Activated naive CD8-positive, alpha-beta T cell treated with anti-CD3 and anti-CD28 coated beads, Interleukin-2, amount 10 ng/mL, durations not matched to agents 7 days and 5 days (primary cell): ENCODE results near the gene ZNHIT6. TPM values are rescaled to one million over a fixed set of nuclear protein-coding genes. Genes with fewer than 3 reads are reported as not detected.

Experiments
- ATAC-seq: fragments of 150-1000 bp; cut with Tn5 transposase; one replicate; pipeline ENCODE4 v1.10.0; 2021; ENCODE audit warnings: low read depth, moderate library complexity
- POLR2A ChIA-PET: fragments of 350-600 bp; sonication (Branson Sonifier 250); formaldehyde crosslinking; loops from one replicate; lab custom pipeline; 2021; ENCODE audit warnings: antibody characterized with exemption; lab: Charles Lee
- DNase-seq: peaks from one replicate; pipeline ENCODE4 v3.0.0; 2021
- H3K27ac Mint-ChIP-seq: one replicate; pipeline ENCODE4 v1.8.0; 2022; ENCODE audit warnings: mild to moderate bottlenecking, mixed read lengths
- H3K27me3 Mint-ChIP-seq: one replicate; pipeline ENCODE4 v1.8.0; 2022; ENCODE audit warnings: mild to moderate bottlenecking, moderate library complexity, mixed read lengths
- H3K36me3 Mint-ChIP-seq: one replicate; pipeline ENCODE4 v1.8.0; 2021; ENCODE audit warnings: mild to moderate bottlenecking, mixed read lengths
- H3K4me1 Mint-ChIP-seq: one replicate; pipeline ENCODE4 v1.8.0; 2021; ENCODE audit warnings: mixed read lengths
- H3K4me3 Mint-ChIP-seq: one replicate; pipeline ENCODE4 v1.8.0; 2022; ENCODE audit warnings: mild to moderate bottlenecking, moderate library complexity, mixed read lengths
- H3K9me3 Mint-ChIP-seq: one replicate; pipeline ENCODE4 v1.8.0; 2021; ENCODE audit warnings: mixed read lengths
- total RNA-seq, 2 experiments: library from RNA; stranded (reverse); gene quantifications; one replicate each; pipeline ENCODE4 v1.2.3, GENCODE V29; 2021

The ZNHIT6 gene
- total RNA-seq, 2 experiments from 2014 or later = 16.9 to 18.4 TPM

GRCh38 chr1:85626818-85627217, 81.4 kb downstream of the ZNHIT6 start:
- DNase-seq (no peak), ATAC-seq (no peak)
- Mint-ChIP-seq H3K27ac (no peak overlapping the region), H3K4me1 (no peaks in the 10 kb centered on the region), H3K36me3 (peaks cover 32% of the 10 kb centered on the region), H3K4me3 (no peak overlapping the region), H3K9me3 (peaks cover 5% of the 10 kb centered on the region), H3K27me3 (no peaks in the 10 kb centered on the region)
- POLR2A ChIA-PET = no interaction called here

DNA sequence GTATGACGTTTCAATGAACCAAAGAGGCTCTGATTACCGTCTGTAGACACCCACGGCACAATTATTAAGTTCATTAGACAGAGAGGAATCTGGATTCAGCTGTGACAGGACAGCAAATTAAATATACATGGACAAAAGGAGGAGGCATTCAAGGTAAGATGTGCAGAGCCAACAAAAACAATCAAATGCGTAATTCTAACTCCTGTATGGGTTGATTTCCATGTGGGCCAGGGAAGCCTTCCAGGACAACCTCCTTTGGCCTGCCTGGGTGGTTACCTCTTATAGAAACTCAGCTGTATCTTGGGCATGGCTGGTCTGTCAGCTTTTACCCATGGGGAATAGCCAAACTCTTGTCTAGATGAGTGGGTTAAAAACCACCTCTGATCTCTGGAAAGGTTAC, 83.9 kb downstream of the ZNHIT6 start:
- Mint-ChIP-seq H3K4me3 (no peak overlapping the region), H3K4me1 (no peaks in the 10 kb centered on the region), H3K27ac (no peak overlapping the region), H3K36me3 (peaks cover 34% of the 10 kb centered on the region), H3K9me3 (peaks cover 10% of the 10 kb centered on the region), H3K27me3 (no peaks in the 10 kb centered on the region)
- DNase-seq = no peak
- no peak for ATAC-seq
- POLR2A ChIA-PET = no interaction called here

- POLR2A ChIA-PET = no interaction called here
- H3K4me1 Mint-ChIP-seq = no peaks in the 10 kb centered on the region
- H3K36me3 Mint-ChIP-seq = peaks cover 31% of the 10 kb centered on the region
- no peaks in the 10 kb centered on the region for H3K27me3 Mint-ChIP-seq
- no peak overlapping the region for H3K27ac Mint-ChIP-seq
- H3K4me3 Mint-ChIP-seq = no peak overlapping the region
- no peak for ATAC-seq
- H3K9me3 Mint-ChIP-seq = peaks cover 12% of the 10 kb centered on the region
- no peak for DNase-seq
Observed at GRCh38 chr1:85623061-85623471, 85.2 kb downstream of the ZNHIT6 start.

- no peak for ATAC-seq
- no peak overlapping the region for H3K27ac Mint-ChIP-seq
- POLR2A ChIA-PET = no interaction called here
- no peak for DNase-seq
- H3K27me3 Mint-ChIP-seq = no peaks in the 10 kb centered on the region
- peaks cover 24% of the 10 kb centered on the region for H3K36me3 Mint-ChIP-seq
- no peak overlapping the region for H3K4me3 Mint-ChIP-seq
- H3K4me1 Mint-ChIP-seq = no peaks in the 10 kb centered on the region
- peaks cover 10% of the 10 kb centered on the region for H3K9me3 Mint-ChIP-seq
Observed at GRCh38 chr1:85621430-85621829, 86.8 kb downstream of the ZNHIT6 start.

- no peaks in the 10 kb centered on the region for H3K27me3 Mint-ChIP-seq
- peaks cover 15% of the 10 kb centered on the region for H3K36me3 Mint-ChIP-seq
- POLR2A ChIA-PET = no interaction called here
- no peak for DNase-seq
- peaks cover 8% of the 10 kb centered on the region for H3K9me3 Mint-ChIP-seq
- H3K27ac Mint-ChIP-seq = no peak overlapping the region
- no peak overlapping the region for H3K4me3 Mint-ChIP-seq
- no peaks in the 10 kb centered on the region for H3K4me1 Mint-ChIP-seq
- ATAC-seq = no peak
Observed at GRCh38 chr1:85617633-85618100, 90.6 kb downstream of the ZNHIT6 start.

- POLR2A ChIA-PET = no interaction called here
- Mint-ChIP-seq H3K9me3 (peaks cover 8% of the 10 kb centered on the region), H3K4me3 (no peak overlapping the region), H3K27me3 (no peaks in the 10 kb centered on the region), H3K36me3 (peaks cover 9% of the 10 kb centered on the region), H3K4me1 (no peaks in the 10 kb centered on the region), H3K27ac (no peak overlapping the region)
- ATAC-seq (no peak), DNase-seq (no peak)
Observed at GRCh38 chr1:85616736-85617135, 91.5 kb downstream of the ZNHIT6 start.

GRCh38 chr1:85616364-85616705, 91.9 kb downstream of the ZNHIT6 start:
- ATAC-seq (no peak), DNase-seq (no peak)
- no peak overlapping the region for H3K4me3 Mint-ChIP-seq
- H3K27ac Mint-ChIP-seq = no peak overlapping the region
- H3K4me1 Mint-ChIP-seq = no peaks in the 10 kb centered on the region
- peaks cover 7% of the 10 kb centered on the region for H3K9me3 Mint-ChIP-seq
- POLR2A ChIA-PET = no interaction called here
- H3K27me3 Mint-ChIP-seq = no peaks in the 10 kb centered on the region
- peaks cover 8% of the 10 kb centered on the region for H3K36me3 Mint-ChIP-seq

- no peaks in the 10 kb centered on the region for H3K4me1 Mint-ChIP-seq
- ATAC-seq = no peak
- H3K36me3 Mint-ChIP-seq = peaks cover 7% of the 10 kb centered on the region
- H3K27me3 Mint-ChIP-seq = no peaks in the 10 kb centered on the region
- H3K4me3 Mint-ChIP-seq = no peak overlapping the region
- H3K27ac Mint-ChIP-seq = no peak overlapping the region
- DNase-seq = no peak
- POLR2A ChIA-PET = no interaction called here
- H3K9me3 Mint-ChIP-seq = peaks cover 4% of the 10 kb centered on the region
Observed at GRCh38 chr1:85615586-85616363, 92.5 kb downstream of the ZNHIT6 start.

GRCh38 chr1:85612704-85613361, 95.4 kb downstream of the ZNHIT6 start:
- ATAC-seq (no peak), DNase-seq (no peak)
- POLR2A ChIA-PET = no interaction called here
- Mint-ChIP-seq H3K27ac (no peak overlapping the region), H3K27me3 (no peaks in the 10 kb centered on the region), H3K36me3 (peaks cover 1% of the 10 kb centered on the region), H3K9me3 (peaks cover 2% of the 10 kb centered on the region), H3K4me3 (no peak overlapping the region), H3K4me1 (no peaks in the 10 kb centered on the region)

DNA sequence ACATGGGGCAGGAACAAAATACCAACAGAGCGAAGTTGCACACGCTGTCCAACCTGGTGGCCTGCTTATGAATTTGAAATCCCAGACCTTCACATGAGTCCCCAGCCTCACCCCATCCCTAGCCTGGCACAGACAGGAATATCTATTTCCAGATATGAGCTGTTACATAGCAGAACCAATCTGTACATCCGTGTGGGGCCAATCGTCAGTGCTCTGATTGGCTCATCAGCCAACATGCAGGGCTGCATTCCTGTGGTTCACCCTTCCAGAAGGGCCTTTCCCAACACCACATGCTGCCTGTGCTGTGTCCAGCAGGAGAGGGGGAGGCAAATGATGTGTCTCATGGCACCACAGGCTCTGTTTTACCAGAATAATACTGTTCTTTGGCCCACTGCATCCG, 96.4 kb downstream of the ZNHIT6 start:
- no peak for DNase-seq

GRCh38 chr1:85611425-85611824, 96.8 kb downstream of the ZNHIT6 start:
- Mint-ChIP-seq H3K9me3 (peaks cover 2% of the 10 kb centered on the region), H3K36me3 (peaks cover 1% of the 10 kb centered on the region), H3K4me3 (no peak overlapping the region), H3K27me3 (no peaks in the 10 kb centered on the region), H3K27ac (no peak overlapping the region), H3K4me1 (no peaks in the 10 kb centered on the region)
- POLR2A ChIA-PET = no interaction called here
- no peak for DNase-seq
- no peak for ATAC-seq

More for the DNA sequence above, 96.4 kb downstream of the ZNHIT6 start:
- H3K27me3 Mint-ChIP-seq = no peaks in the 10 kb centered on the region
- H3K9me3 Mint-ChIP-seq = peaks cover 2% of the 10 kb centered on the region
- H3K4me3 Mint-ChIP-seq = no peak overlapping the region
- ATAC-seq = no peak
- no peak overlapping the region for H3K27ac Mint-ChIP-seq
- H3K36me3 Mint-ChIP-seq = peaks cover 1% of the 10 kb centered on the region
- POLR2A ChIA-PET = no interaction called here
- no peaks in the 10 kb centered on the region for H3K4me1 Mint-ChIP-seq

DNA sequence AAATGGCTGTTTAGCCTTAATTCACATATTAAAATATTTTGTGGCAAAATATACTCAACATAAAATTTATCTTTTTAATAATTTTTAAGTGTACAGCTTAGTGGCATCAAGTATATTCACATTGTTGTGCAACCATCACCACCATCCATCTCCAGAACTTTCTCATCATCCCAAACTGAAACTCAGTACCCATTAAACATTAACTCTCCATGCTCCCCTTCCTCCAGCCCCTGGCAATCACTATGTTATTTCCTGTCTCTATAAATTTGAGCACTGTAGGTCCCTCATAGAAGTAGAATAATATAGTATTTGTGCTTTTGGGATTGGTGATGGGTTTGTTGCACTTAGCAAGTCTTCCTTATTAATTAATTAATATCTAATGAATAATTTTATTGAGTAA, 98.3 kb downstream of the ZNHIT6 start:
- no peak overlapping the region for H3K27ac Mint-ChIP-seq
- H3K4me1 Mint-ChIP-seq = no peaks in the 10 kb centered on the region
- ATAC-seq = no peak
- H3K9me3 Mint-ChIP-seq = peaks cover 1% of the 10 kb centered on the region
- no peaks in the 10 kb centered on the region for H3K27me3 Mint-ChIP-seq
- DNase-seq = no peak
- POLR2A ChIA-PET = no interaction called here
- H3K36me3 Mint-ChIP-seq = no peaks in the 10 kb centered on the region
- H3K4me3 Mint-ChIP-seq = no peak overlapping the region

- POLR2A ChIA-PET = no interaction called here
- H3K4me3 Mint-ChIP-seq = no peak overlapping the region
Observed at GRCh38 chr1:85608851-85609250, 99.4 kb downstream of the ZNHIT6 start.

GRCh38 chr1:85607921-85608265, 100.3 kb downstream of the ZNHIT6 start:
- Mint-ChIP-seq H3K27me3 (no peaks in the 10 kb centered on the region), H3K4me3 (no peak overlapping the region), H3K9me3 (no peaks in the 10 kb centered on the region), H3K36me3 (no peaks in the 10 kb centered on the region), H3K27ac (no peak overlapping the region), H3K4me1 (no peaks in the 10 kb centered on the region)
- ATAC-seq (no peak), DNase-seq (no peak)
- POLR2A ChIA-PET = no interaction called here

More at GRCh38 chr1:85608851-85609250, 99.4 kb downstream of the ZNHIT6 start:
- Mint-ChIP-seq H3K36me3 (no peaks in the 10 kb centered on the region), H3K27me3 (no peaks in the 10 kb centered on the region), H3K9me3 (no peaks in the 10 kb centered on the region), H3K4me1 (no peaks in the 10 kb centered on the region), H3K27ac (no peak overlapping the region)
- no peak for ATAC-seq
- no peak for DNase-seq
